HUES64 (cell line): ENCODE results near the gene BBS9.

Experiments
- H3K27ac ChIP-seq: 2 replicates; pipeline ENCODE4 v1.7.0; 2013; ENCODE audit warnings: low read depth, low read length, inconsistent platforms
- H3K27me3 ChIP-seq: 2 replicates; pipeline ENCODE4 v1.6.1; 2013; ENCODE audit warnings: mild to moderate bottlenecking, low read length; ENCODE audit not compliant: insufficient read depth
- H3K36me3 ChIP-seq: 2 replicates; pipeline ENCODE4 v1.6.1; 2013; ENCODE audit warnings: mild to moderate bottlenecking, low read length; ENCODE audit not compliant: insufficient read depth
- H3K4me1 ChIP-seq: 2 replicates; pipeline ENCODE4 v1.6.1; 2013; ENCODE audit warnings: mild to moderate bottlenecking, low read length, moderate library complexity; ENCODE audit not compliant: insufficient read depth
- H3K4me3 ChIP-seq: 2 replicates; pipeline ENCODE4 v1.5.1; 2013; ENCODE audit warnings: mild to moderate bottlenecking, low read length, moderate library complexity
- H3K9ac ChIP-seq: 2 replicates; pipeline ENCODE4 v1.6.1; 2013; ENCODE audit warnings: mild to moderate bottlenecking, low read depth, low read length
- H3K9me3 ChIP-seq: 2 replicates; pipeline ENCODE4 v1.6.1; 2013; ENCODE audit warnings: low read depth, low read length; ENCODE audit not compliant: insufficient read depth
- WGBS: fragments of 150-250, 120-280 bp; methylation state at CpG from one replicate; pipeline ENCODE4 v1.1.7; 2013; ENCODE audit warnings: missing lambda C conversion rate; 5-methylcytosine and 5-hydroxymethylcytosine counted together

Gene BBS9

GRCh38 chr7:33604056-33604455 is 474.7 kb downstream of the BBS9 start:
- H3K4me1 ChIP-seq = peaks cover 6% of the 10 kb centered on the region; the same call in 1 of the 2 replicates
- no peaks in the 10 kb centered on the region for H3K27me3 ChIP-seq
- WGBS = 100% methylated on average over 1 of the region's 2 CpGs
- H3K4me3 ChIP-seq = no peak overlapping the region
- no peak overlapping the region for H3K9ac ChIP-seq
- H3K27ac ChIP-seq = no peak overlapping the region
- H3K9me3 ChIP-seq = no peaks in the 10 kb centered on the region
- H3K36me3 ChIP-seq = no peaks in the 10 kb centered on the region

GRCh38 chr7:33610918-33611317 is 481.6 kb downstream of the BBS9 start:
- H3K27ac ChIP-seq = no peak overlapping the region
- no peaks in the 10 kb centered on the region for H3K27me3 ChIP-seq
- 88% methylated on average over 3 of the region's 3 CpGs for WGBS
- no peaks in the 10 kb centered on the region for H3K4me1 ChIP-seq
- no peak overlapping the region for H3K9ac ChIP-seq
- no peak overlapping the region for H3K4me3 ChIP-seq
- H3K36me3 ChIP-seq = no peaks in the 10 kb centered on the region
- H3K9me3 ChIP-seq = no peaks in the 10 kb centered on the region

DNA sequence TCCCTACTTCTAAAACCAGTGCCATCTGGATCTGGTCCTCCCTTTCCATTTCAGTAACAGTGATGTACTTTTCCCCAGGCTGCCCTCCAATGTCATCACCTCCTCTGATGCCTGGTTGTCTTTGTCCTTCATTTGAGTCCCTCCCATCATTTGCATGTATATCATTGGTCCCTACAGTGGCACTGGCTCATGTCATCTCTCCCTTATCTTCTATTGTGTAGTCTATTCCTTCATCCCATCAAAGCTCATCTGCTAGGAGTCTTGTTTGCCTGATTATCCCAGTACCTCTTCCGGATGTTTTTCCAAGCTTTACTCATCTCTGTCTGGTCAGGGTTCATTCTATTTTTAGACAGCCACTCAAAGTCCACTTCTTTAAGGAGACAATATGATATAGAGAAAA is 483.1 kb downstream of the BBS9 start:
- WGBS = 85% methylated on average over 1 of the region's 1 CpG
- H3K4me1 ChIP-seq = no peaks in the 10 kb centered on the region
- H3K9ac ChIP-seq = no peak overlapping the region
- no peaks in the 10 kb centered on the region for H3K9me3 ChIP-seq
- no peak overlapping the region for H3K4me3 ChIP-seq
- no peaks in the 10 kb centered on the region for H3K27me3 ChIP-seq
- no peaks in the 10 kb centered on the region for H3K36me3 ChIP-seq
- no peak overlapping the region for H3K27ac ChIP-seq

DNA sequence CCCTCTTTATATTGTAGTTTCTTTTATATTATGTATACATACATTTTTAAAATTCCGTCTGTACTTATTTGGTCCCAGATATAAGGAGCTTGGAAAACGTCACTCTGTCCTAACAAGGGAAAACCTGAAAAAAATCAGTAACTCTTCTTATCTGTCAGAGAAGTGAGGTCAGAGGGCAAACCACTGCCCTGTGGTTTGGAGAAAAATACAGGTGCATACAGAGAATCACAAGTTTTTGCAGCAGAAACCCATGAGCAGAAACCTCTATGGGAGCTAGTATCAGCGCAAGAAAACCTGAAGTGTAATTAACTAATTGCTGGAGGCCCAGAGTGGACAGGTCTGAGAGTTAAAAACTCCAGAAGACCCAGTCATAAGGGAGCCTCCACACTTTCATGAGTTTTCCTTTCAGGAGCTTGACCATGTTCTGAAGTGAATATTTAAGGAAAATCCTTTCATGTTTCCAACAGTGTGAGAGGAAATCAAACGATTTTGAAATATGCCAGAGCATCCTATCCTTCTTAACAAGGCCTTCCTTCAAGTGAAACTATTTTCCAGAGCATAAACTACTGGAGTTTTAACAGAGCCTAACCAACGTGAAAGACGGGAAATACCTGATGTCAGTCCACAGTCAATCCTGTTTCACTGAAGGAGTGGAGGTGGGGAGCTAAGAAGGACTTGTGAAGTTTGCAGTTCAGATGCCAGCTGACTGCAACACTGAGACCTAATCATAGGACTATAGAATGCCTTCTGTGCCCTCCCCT is 485.2 kb downstream of the BBS9 start:
- Histone ChIP-seq H3K4me1 (no peaks in the 10 kb centered on the region), H3K9me3 (no peaks in the 10 kb centered on the region), H3K27ac (no peak overlapping the region), H3K4me3 (no peak overlapping the region), H3K9ac (no peak overlapping the region), H3K36me3 (no peaks in the 10 kb centered on the region), H3K27me3 (no peaks in the 10 kb centered on the region)
- WGBS = 87% methylated on average over 5 of the region's 6 CpGs

GRCh38 chr7:33616752-33617151 is 487.4 kb downstream of the BBS9 start:
- 85% methylated on average over 1 of the region's 2 CpGs for WGBS
- Histone ChIP-seq H3K27ac (no peak overlapping the region), H3K9me3 (peaks cover 4% of the 10 kb centered on the region; the same call in 1 of the 2 replicates), H3K4me3 (no peak overlapping the region), H3K27me3 (no peaks in the 10 kb centered on the region), H3K4me1 (no peaks in the 10 kb centered on the region), H3K36me3 (no peaks in the 10 kb centered on the region), H3K9ac (no peak overlapping the region)

GRCh38 chr7:33619264-33619663 is 489.9 kb downstream of the BBS9 start:
- H3K36me3 ChIP-seq = no peaks in the 10 kb centered on the region
- no peak overlapping the region for H3K9ac ChIP-seq
- H3K27me3 ChIP-seq = no peaks in the 10 kb centered on the region
- H3K9me3 ChIP-seq = peaks cover 4% of the 10 kb centered on the region; the same call in 1 of the 2 replicates
- H3K4me1 ChIP-seq = no peaks in the 10 kb centered on the region
- H3K4me3 ChIP-seq = no peak overlapping the region
- H3K27ac ChIP-seq = no peak overlapping the region
- whole genome bisulfite sequencing = 100% methylated on average over 1 of the region's 2 CpGs

DNA sequence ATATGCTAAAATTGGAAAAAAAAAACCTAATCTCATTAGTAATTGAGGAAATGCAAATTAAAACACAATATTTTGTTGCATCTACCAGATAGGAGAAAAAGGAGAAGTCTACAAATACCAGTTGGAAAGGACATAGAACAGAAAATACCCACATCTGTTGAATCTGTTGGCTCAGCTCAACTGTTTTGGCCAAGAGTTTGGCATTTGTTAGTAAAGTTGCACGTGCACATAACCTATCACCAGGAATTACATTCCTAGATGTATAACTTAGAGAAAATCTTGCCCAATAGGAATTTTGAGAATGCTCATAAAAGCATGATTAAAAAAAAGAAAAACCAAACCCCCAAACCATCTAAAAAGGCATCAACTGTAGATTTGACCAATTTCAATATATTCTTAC is 493.9 kb downstream of the BBS9 start:
- no CpG with 5 or more reads among the region's 1 CpG for WGBS
- Histone ChIP-seq H3K27ac (no peak overlapping the region), H3K4me3 (no peak overlapping the region), H3K27me3 (no peaks in the 10 kb centered on the region), H3K9ac (no peak overlapping the region), H3K9me3 (peaks cover 4% of the 10 kb centered on the region), H3K36me3 (no peaks in the 10 kb centered on the region), H3K4me1 (peaks cover 5% of the 10 kb centered on the region; the same call in 1 of the 2 replicates)

DNA sequence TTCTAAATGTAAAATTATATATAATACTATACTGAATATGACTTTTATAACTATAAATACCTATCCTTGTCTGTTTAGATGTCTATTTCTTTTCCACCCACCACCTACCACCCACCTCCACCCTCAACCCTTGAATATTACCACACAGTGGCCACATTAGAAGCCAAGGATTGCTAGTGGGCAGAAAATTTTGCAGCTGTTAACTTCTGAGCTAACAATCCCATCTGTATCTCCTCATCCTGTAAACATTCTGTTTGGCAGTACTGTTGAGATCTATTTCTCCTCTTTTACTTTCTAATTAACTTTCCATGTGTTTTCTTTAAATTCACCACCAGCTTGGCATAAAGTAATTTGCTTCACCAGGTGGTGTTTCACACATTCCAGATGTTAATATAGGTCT is 494.9 kb downstream of the BBS9 start:
- Histone ChIP-seq H3K9ac (no peak overlapping the region), H3K27me3 (no peaks in the 10 kb centered on the region), H3K4me3 (no peak overlapping the region), H3K27ac (no peak overlapping the region), H3K36me3 (no peaks in the 10 kb centered on the region), H3K4me1 (peaks cover 5% of the 10 kb centered on the region; the same call in 1 of the 2 replicates), H3K9me3 (peaks cover 4% of the 10 kb centered on the region)

- WGBS = 97% methylated on average over 2 of the region's 2 CpGs
- H3K4me1 ChIP-seq = peaks cover 5% of the 10 kb centered on the region; the same call in 1 of the 2 replicates
- H3K27ac ChIP-seq = no peak overlapping the region
- H3K4me3 ChIP-seq = no peak overlapping the region
- no peaks in the 10 kb centered on the region for H3K27me3 ChIP-seq
- no peaks in the 10 kb centered on the region for H3K36me3 ChIP-seq
- H3K9ac ChIP-seq = no peak overlapping the region
- H3K9me3 ChIP-seq = no peaks in the 10 kb centered on the region; the same call in none of the 2 replicates
Observed at GRCh38 chr7:33626869-33627268, 497.5 kb downstream of the BBS9 start.

- 89% methylated on average over 3 of the region's 3 CpGs for WGBS
- no peak overlapping the region for H3K9ac ChIP-seq
- no peaks in the 10 kb centered on the region for H3K36me3 ChIP-seq
- H3K4me3 ChIP-seq = no peak overlapping the region
- H3K9me3 ChIP-seq = no peaks in the 10 kb centered on the region; the same call in none of the 2 replicates
- H3K4me1 ChIP-seq = peaks cover 5% of the 10 kb centered on the region; the same call in 1 of the 2 replicates
- no peaks in the 10 kb centered on the region for H3K27me3 ChIP-seq
- no peak overlapping the region for H3K27ac ChIP-seq
Observed at GRCh38 chr7:33627741-33628140, 498.4 kb downstream of the BBS9 start.

GRCh38 chr7:33628894-33629293 is 499.5 kb downstream of the BBS9 start:
- Histone ChIP-seq H3K36me3 (no peaks in the 10 kb centered on the region), H3K4me3 (no peak overlapping the region), H3K27ac (no peak overlapping the region), H3K9ac (no peak overlapping the region), H3K27me3 (no peaks in the 10 kb centered on the region), H3K4me1 (peaks cover 5% of the 10 kb centered on the region; the same call in 1 of the 2 replicates), H3K9me3 (no peaks in the 10 kb centered on the region; the same call in none of the 2 replicates)
- 89% methylated on average over 2 of the region's 2 CpGs for WGBS
